Astrocyte (in vitro differentiated cells and primary cell): ENCODE results near the gene ZFAND2B. TPM values are rescaled to one million over a fixed set of nuclear protein-coding genes. Genes with fewer than 3 reads are reported as not detected.

Experiments
- DNase-seq: peaks from one replicate; pipeline ENCODE4 v3.0.0-alpha.2; 2010; ENCODE audit warnings: low read depth
- FAIRE-seq: peaks from 2 replicates; lab custom pipeline; 2011; peaks lifted over from hg19 to GRCh38; lab: Jason Lieb, UNC
- H2AFZ ChIP-seq: 2 replicates; pipeline ENCODE4 v1.6.0; 2012; ENCODE audit warnings: low read depth, low read length, inconsistent platforms
- H3K27ac ChIP-seq: 2 replicates; pipeline ENCODE4 v1.5.1; 2011; ENCODE audit warnings: low read depth, low read length, inconsistent platforms
- H3K27me3 ChIP-seq: 2 replicates; pipeline ENCODE4 v1.6.0; 2011; ENCODE audit warnings: low read length, inconsistent platforms; ENCODE audit not compliant: insufficient read depth
- H3K36me3 ChIP-seq: 2 replicates; pipeline ENCODE4 v1.5.1; 2011; ENCODE audit warnings: low read length, inconsistent platforms; ENCODE audit not compliant: insufficient read depth
- H3K4me1 ChIP-seq: 2 replicates; pipeline ENCODE4 v1.5.1; 2011; ENCODE audit warnings: low read length, inconsistent platforms; ENCODE audit not compliant: insufficient read depth
- H3K4me2 ChIP-seq: 2 replicates; pipeline ENCODE4 v1.6.0; 2012; ENCODE audit warnings: low read length, inconsistent platforms
- H3K4me3 ChIP-seq: 2 replicates; pipeline ENCODE4 v1.5.1; 2011; ENCODE audit warnings: low read depth, mild to moderate bottlenecking, low read length, inconsistent platforms; ENCODE audit not compliant: insufficient read depth
- H3K79me2 ChIP-seq: 2 replicates; pipeline ENCODE4 v1.6.0; 2012; ENCODE audit warnings: mild to moderate bottlenecking, low read length, inconsistent platforms; ENCODE audit not compliant: insufficient read depth
- H3K9ac ChIP-seq: 2 replicates; pipeline ENCODE4 v1.6.0; 2012; ENCODE audit warnings: mild to moderate bottlenecking, low read length, inconsistent platforms
- H3K9me3 ChIP-seq: 2 replicates; pipeline ENCODE4 v1.5.1; 2012; ENCODE audit warnings: low read depth, mild to moderate bottlenecking, low read length, inconsistent platforms; ENCODE audit not compliant: insufficient read depth
- H4K20me1 ChIP-seq: 2 replicates; pipeline ENCODE4 v1.6.0; 2012; ENCODE audit warnings: low read length, inconsistent platforms; ENCODE audit not compliant: insufficient read depth
- H3K27ac Mint-ChIP-seq: one replicate; pipeline ENCODE4 v1.8.0; 2021; ENCODE audit warnings: mild to moderate bottlenecking, mixed read lengths; ENCODE audit not compliant: unreplicated experiment
- H3K27me3 Mint-ChIP-seq: one replicate; pipeline ENCODE4 v1.8.0; 2021; ENCODE audit warnings: low read depth, mixed read lengths; ENCODE audit not compliant: unreplicated experiment
- H3K36me3 Mint-ChIP-seq: one replicate; pipeline ENCODE4 v1.8.0; 2021; ENCODE audit warnings: low read depth, mixed read lengths; ENCODE audit not compliant: unreplicated experiment
- H3K4me1 Mint-ChIP-seq: one replicate; pipeline ENCODE4 v1.8.0; 2021; ENCODE audit warnings: low read depth, mixed read lengths; ENCODE audit not compliant: unreplicated experiment
- H3K4me3 Mint-ChIP-seq: one replicate; pipeline ENCODE4 v1.8.0; 2021; ENCODE audit warnings: mild to moderate bottlenecking, moderate library complexity, mixed read lengths; ENCODE audit not compliant: unreplicated experiment
- H3K9me3 Mint-ChIP-seq: one replicate; pipeline ENCODE4 v1.8.0; 2021; ENCODE audit warnings: mild to moderate bottlenecking, mixed read lengths; ENCODE audit not compliant: unreplicated experiment
- EZH2 ChIP-seq: IDR thresholded peaks from 2 replicates; pipeline ENCODE4 v1.6.1; 2012; ENCODE audit warnings: mild to moderate bottlenecking, low read length, inconsistent platforms; ENCODE audit not compliant: insufficient read depth
- total RNA-seq: library from RNA; stranded (reverse); gene quantifications from 2 replicates; pipeline ENCODE4 v1.2.1, GENCODE V29; 2021
- TF ChIP-seq, protein P1 (sequence below): IDR thresholded peaks from 2 replicates; pipeline ENCODE4 v1.5.1; 2011; ENCODE audit warnings: low read depth, mild to moderate bottlenecking, inconsistent platforms, low read length, moderate library complexity; ENCODE audit not compliant: insufficient read depth

ZFAND2B gene
- total RNA-seq, 1 donor from 2014 or later = 24.0 TPM

GRCh38 chr2:219234331-219234730 is 27.7 kb downstream of the ZFAND2B start:
- Histone ChIP-seq H3K4me3 (no peak overlapping the region), H3K4me1 (peaks cover 8% of the 10 kb centered on the region), H3K79me2 (peaks cover 11% of the 10 kb centered on the region), H3K9ac (no peak overlapping the region), H3K4me2 (no peak overlapping the region), H4K20me1 (no peaks in the 10 kb centered on the region), H3K9me3 (no peaks in the 10 kb centered on the region), H3K27ac (no peak overlapping the region), H2AFZ (no peak overlapping the region), H3K27me3 (no peaks in the 10 kb centered on the region), H3K36me3 (peaks cover 31% of the 10 kb centered on the region)
- Mint-ChIP-seq H3K4me1 (peaks cover 5% of the 10 kb centered on the region), H3K36me3 (peaks cover 32% of the 10 kb centered on the region), H3K27ac (no peak overlapping the region), H3K9me3 (no peaks in the 10 kb centered on the region), H3K4me3 (no peak overlapping the region), H3K27me3 (no peaks in the 10 kb centered on the region)
- TF ChIP-seq EZH2 = no peak
- TF ChIP-seq, protein P1, sequence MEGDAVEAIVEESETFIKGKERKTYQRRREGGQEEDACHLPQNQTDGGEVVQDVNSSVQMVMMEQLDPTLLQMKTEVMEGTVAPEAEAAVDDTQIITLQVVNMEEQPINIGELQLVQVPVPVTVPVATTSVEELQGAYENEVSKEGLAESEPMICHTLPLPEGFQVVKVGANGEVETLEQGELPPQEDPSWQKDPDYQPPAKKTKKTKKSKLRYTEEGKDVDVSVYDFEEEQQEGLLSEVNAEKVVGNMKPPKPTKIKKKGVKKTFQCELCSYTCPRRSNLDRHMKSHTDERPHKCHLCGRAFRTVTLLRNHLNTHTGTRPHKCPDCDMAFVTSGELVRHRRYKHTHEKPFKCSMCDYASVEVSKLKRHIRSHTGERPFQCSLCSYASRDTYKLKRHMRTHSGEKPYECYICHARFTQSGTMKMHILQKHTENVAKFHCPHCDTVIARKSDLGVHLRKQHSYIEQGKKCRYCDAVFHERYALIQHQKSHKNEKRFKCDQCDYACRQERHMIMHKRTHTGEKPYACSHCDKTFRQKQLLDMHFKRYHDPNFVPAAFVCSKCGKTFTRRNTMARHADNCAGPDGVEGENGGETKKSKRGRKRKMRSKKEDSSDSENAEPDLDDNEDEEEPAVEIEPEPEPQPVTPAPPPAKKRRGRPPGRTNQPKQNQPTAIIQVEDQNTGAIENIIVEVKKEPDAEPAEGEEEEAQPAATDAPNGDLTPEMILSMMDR = no peak
- FAIRE-seq = no peak
- no peak for DNase-seq

DNA sequence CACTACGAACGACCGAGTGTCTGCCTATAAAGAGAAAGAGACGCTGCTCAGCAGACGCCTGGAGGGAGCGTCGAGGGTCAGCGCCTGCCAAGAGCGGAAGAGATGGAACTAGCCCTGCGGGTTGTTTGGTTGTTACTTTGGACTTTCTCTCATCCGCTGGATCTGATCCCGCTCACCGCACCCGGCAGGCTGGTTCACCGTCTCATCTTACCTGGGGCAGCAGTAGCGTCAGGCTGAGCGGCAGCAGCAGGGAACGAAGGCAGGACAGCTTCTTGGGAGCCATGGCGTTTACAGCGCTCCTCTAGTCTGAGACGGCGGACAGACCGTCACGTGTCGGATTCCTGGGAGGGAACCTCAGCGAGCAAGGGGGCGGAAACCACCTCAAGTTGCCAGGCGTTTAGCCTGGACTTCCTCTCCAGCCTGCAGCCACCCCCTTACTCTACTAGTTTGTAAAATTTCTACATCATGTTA is 36.7 kb downstream of the ZFAND2B start:
- Histone ChIP-seq H3K27me3 (no peaks in the 10 kb centered on the region), H3K36me3 (peaks cover 5% of the 10 kb centered on the region), H4K20me1 (no peaks in the 10 kb centered on the region), H3K9me3 (no peaks in the 10 kb centered on the region), H3K27ac (no peak overlapping the region), H3K4me1 (peaks cover 15% of the 10 kb centered on the region), H2AFZ (no peak overlapping the region), H3K9ac (no peak overlapping the region), H3K79me2 (peaks cover 29% of the 10 kb centered on the region), H3K4me3 (no peak overlapping the region), H3K4me2 (no peak overlapping the region)
- DNase-seq (no peak), FAIRE-seq (no peak)
- no peak overlapping the region for H3K4me3 Mint-ChIP-seq
- peaks cover 7% of the 10 kb centered on the region for H3K4me1 Mint-ChIP-seq
- peaks cover 5% of the 10 kb centered on the region for H3K36me3 Mint-ChIP-seq
- no peak overlapping the region for H3K27ac Mint-ChIP-seq
- TF ChIP-seq, protein P1 = no peak
- no peak for TF ChIP-seq EZH2
- no peaks in the 10 kb centered on the region for H3K9me3 Mint-ChIP-seq
- H3K27me3 Mint-ChIP-seq = no peaks in the 10 kb centered on the region

DNA sequence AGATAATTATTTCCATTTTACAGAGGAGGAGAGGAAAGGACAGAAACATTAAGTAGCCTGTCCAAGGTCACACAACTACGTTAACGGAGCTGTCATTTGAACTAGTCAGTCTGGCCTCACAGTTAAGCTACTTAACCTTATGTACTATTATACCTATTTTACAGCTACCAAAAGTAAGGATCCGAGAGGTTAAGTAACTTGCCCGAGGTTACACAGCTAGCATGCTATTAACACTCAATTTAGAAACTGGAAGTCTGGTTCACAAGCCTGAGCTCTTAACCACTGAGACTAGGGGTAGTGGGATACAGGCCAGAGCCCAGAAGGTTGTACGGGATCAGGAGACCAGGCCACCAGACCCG is 38.2 kb downstream of the ZFAND2B start:
- Histone ChIP-seq H3K36me3 (no peaks in the 10 kb centered on the region), H3K9ac (peak overlapping the region; percentile 97), H3K4me2 (peak overlapping the region; percentile 100), H3K27ac (peak overlapping the region; percentile 95), H3K27me3 (no peaks in the 10 kb centered on the region), H4K20me1 (peaks cover 1% of the 10 kb centered on the region), H3K4me3 (peak overlapping the region; percentile 94), H3K4me1 (peaks cover 25% of the 10 kb centered on the region), H2AFZ (peak overlapping the region; percentile 83), H3K9me3 (no peaks in the 10 kb centered on the region), H3K79me2 (peaks cover 29% of the 10 kb centered on the region)
- TF ChIP-seq, protein P1 = no peak
- no peak for TF ChIP-seq EZH2
- peaks cover 4% of the 10 kb centered on the region for H3K36me3 Mint-ChIP-seq
- H3K4me3 Mint-ChIP-seq = peak overlapping the region; percentile 96
- no peaks in the 10 kb centered on the region for H3K27me3 Mint-ChIP-seq
- peak overlapping the region; percentile 95 for H3K27ac Mint-ChIP-seq
- FAIRE-seq = no peak
- DNase-seq = no peak
- no peaks in the 10 kb centered on the region for H3K9me3 Mint-ChIP-seq
- peaks cover 20% of the 10 kb centered on the region for H3K4me1 Mint-ChIP-seq
